OCI-LY1 (cell line): Measurements from ENCODE around the gene MRTFA.

Experiments
- EZH2 ChIP-seq: fragments of 200-600 bp; sonication (generic), shearing (Covaris generic); IDR thresholded peaks from 2 replicates; pipeline ENCODE4 v1.8.0; 2017; ENCODE audit warnings: borderline replicate concordance, mixed run types, mild to moderate bottlenecking, antibody characterized with exemption, low read length, moderate library complexity, mixed read lengths
- TF ChIP-seq, protein P1 (sequence below): fragments of 200-600 bp; sonication (generic), shearing (Covaris generic); IDR thresholded peaks from 2 replicates; pipeline ENCODE4 v1.5.1; 2017; ENCODE audit warnings: mild to moderate bottlenecking, antibody characterized with exemption, low read length, moderate library complexity, mixed read lengths

DNA sequence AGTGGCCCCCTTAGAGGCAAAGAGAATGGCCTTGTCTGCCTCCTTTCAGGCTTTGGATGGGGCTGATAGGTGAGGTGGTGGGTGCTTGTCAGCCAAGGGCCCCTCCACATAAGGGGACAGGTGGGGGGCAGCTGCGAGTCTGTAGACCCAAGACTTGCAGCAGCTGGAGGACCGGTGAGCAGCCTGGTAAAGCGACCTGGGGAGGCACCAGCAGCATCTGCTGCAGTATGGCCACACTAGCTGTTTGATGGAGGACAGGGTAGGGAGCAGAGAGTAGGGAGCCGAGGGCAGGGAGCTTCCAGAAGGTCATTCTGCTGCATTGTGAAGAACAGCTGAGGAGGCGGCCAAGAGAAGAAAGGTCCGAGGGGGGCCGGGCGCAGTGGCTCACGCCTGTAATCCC is 16.8 kb upstream of the MRTFA start:
- TF ChIP-seq, protein P1, sequence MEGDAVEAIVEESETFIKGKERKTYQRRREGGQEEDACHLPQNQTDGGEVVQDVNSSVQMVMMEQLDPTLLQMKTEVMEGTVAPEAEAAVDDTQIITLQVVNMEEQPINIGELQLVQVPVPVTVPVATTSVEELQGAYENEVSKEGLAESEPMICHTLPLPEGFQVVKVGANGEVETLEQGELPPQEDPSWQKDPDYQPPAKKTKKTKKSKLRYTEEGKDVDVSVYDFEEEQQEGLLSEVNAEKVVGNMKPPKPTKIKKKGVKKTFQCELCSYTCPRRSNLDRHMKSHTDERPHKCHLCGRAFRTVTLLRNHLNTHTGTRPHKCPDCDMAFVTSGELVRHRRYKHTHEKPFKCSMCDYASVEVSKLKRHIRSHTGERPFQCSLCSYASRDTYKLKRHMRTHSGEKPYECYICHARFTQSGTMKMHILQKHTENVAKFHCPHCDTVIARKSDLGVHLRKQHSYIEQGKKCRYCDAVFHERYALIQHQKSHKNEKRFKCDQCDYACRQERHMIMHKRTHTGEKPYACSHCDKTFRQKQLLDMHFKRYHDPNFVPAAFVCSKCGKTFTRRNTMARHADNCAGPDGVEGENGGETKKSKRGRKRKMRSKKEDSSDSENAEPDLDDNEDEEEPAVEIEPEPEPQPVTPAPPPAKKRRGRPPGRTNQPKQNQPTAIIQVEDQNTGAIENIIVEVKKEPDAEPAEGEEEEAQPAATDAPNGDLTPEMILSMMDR = no peak
- no peak for TF ChIP-seq EZH2
